DOHH2 (cell line): Measurements from ENCODE around the gene HLA-DQB1.

Experiments
- H3F3A ChIP-seq: fragments of 200-600 bp; sonication (generic), shearing (Covaris generic); 2 replicates; pipeline ENCODE4 v1.6.0; 2016; ENCODE audit warnings: antibody characterized with exemption, mild to moderate bottlenecking; ENCODE audit not compliant: control insufficient read depth, insufficient read depth
- H3K27ac ChIP-seq: fragments of 200-600 bp; sonication (generic); 2 replicates; pipeline ENCODE4 v1.5.1; 2014; ENCODE audit warnings: low read depth, mild to moderate bottlenecking, low read length, moderate library complexity
- H3K27me3 ChIP-seq: fragments of 200-600 bp; sonication (generic); 2 replicates; pipeline ENCODE4 v1.6.1; 2014; ENCODE audit warnings: mild to moderate bottlenecking, low read length, mixed read lengths; ENCODE audit not compliant: control insufficient read depth
- H3K36me3 ChIP-seq: fragments of 200-600 bp; sonication (generic); 2 replicates; pipeline ENCODE4 v1.6.1; 2014; ENCODE audit warnings: mild to moderate bottlenecking, low read length, moderate library complexity, mixed read lengths; ENCODE audit not compliant: control insufficient read depth
- H3K4me1 ChIP-seq: fragments of 200-600 bp; sonication (generic); 2 replicates; pipeline ENCODE4 v1.6.1; 2014; ENCODE audit warnings: mild to moderate bottlenecking, low read length, mixed read lengths; ENCODE audit not compliant: control insufficient read depth
- H3K4me2 ChIP-seq: fragments of 200-600 bp; sonication (generic); 2 replicates; pipeline ENCODE4 v1.6.0; 2014; ENCODE audit warnings: mild to moderate bottlenecking, low read length, moderate library complexity
- H3K4me3 ChIP-seq: fragments of 200-600 bp; sonication (generic); 2 replicates; pipeline ENCODE4 v1.5.1; 2014; ENCODE audit warnings: mild to moderate bottlenecking, low read length, mixed read lengths
- H3K79me2 ChIP-seq: fragments of 200-600 bp; sonication (generic); 2 replicates; pipeline ENCODE4 v1.6.1; 2014; ENCODE audit warnings: mild to moderate bottlenecking, low read length, mixed read lengths; ENCODE audit not compliant: control insufficient read depth
- H3K9me2 ChIP-seq: fragments of 200-600 bp; sonication (generic); replicated peaks from 2 replicates; pipeline ENCODE4 v1.6.1; 2014; ENCODE audit warnings: mild to moderate bottlenecking, low read length, mixed read lengths; ENCODE audit not compliant: control insufficient read depth
- H3K9me3 ChIP-seq: fragments of 200-600 bp; sonication (generic); 2 replicates; pipeline ENCODE4 v1.6.1; 2014; ENCODE audit warnings: antibody characterized with exemption, low read length, mixed read lengths; ENCODE audit not compliant: control insufficient read depth, insufficient read depth
- H4K20me1 ChIP-seq: fragments of 200-600 bp; sonication (generic); 2 replicates; pipeline ENCODE4 v1.6.0; 2014; ENCODE audit warnings: low read depth, mild to moderate bottlenecking, antibody characterized with exemption, low read length, moderate library complexity; ENCODE audit not compliant: control insufficient read depth, insufficient read depth
- CTCF ChIP-seq: fragments of 200-600 bp; sonication (generic); IDR thresholded peaks from one replicate; pipeline ENCODE4 v1.5.1; 2014; ENCODE audit warnings: antibody characterized with exemption, mild to moderate bottlenecking, low read depth, low read length; ENCODE audit not compliant: poor library complexity, severe bottlenecking
- EZH2phosphoT487 ChIP-seq: fragments of 200-600 bp; sonication (generic); IDR thresholded peaks from 2 replicates; pipeline ENCODE4 v1.6.1; 2017; ENCODE audit warnings: borderline replicate concordance, mild to moderate bottlenecking, antibody characterized with exemption, low read length, moderate library complexity, mixed read lengths

The HLA-DQB1 gene

GRCh38 chr6:32703347-32703746, 36.9 kb upstream of the HLA-DQB1 start:
- Histone ChIP-seq H4K20me1 (no peaks in the 10 kb centered on the region), H3K79me2 (no peaks in the 10 kb centered on the region), H3K27me3 (no peaks in the 10 kb centered on the region), H3F3A (no peaks in the 10 kb centered on the region), H3K4me2 (no peak overlapping the region), H3K9me3 (no peaks in the 10 kb centered on the region), H3K36me3 (no peaks in the 10 kb centered on the region), H3K4me1 (peaks cover 12% of the 10 kb centered on the region), H3K9me2 (no peaks in the 10 kb centered on the region), H3K27ac (no peak overlapping the region), H3K4me3 (no peak overlapping the region)
- no peak for TF ChIP-seq EZH2phosphoT487
- TF ChIP-seq CTCF: no peak

DNA sequence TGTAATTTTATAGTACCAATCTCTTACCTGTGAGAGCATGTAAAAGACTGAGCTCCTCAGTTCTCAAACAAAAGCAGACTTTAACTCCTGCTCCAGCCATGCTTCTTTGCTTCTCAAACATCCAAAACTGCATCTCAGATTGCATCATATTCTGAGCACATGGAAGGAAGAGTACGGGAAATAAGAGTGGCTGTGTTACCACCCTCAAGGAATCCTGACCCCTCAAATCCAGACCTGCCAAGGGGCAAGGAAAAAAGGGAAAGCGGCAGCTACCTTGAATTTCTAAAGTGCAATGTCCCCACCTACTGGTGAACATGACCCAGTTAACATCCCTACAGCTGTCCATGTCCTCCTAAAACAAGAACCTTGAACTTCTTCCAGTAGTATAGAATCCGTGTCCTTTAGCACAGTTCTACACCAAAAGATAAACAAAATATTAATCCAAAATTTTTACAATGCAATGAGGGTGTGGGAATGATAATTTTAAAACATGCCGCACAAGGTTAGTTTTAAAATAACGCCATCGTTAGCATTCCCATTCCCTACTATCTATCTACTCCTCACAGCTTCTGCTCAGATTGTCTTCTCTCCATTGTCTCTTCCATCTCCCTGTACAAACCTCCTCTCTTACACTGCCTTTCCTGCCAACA, 34.1 kb upstream of the HLA-DQB1 start:
- Histone ChIP-seq H3K79me2 (no peaks in the 10 kb centered on the region), H3K4me2 (peak overlapping the region; percentile 33), H3K4me1 (peaks cover 12% of the 10 kb centered on the region), H3K36me3 (no peaks in the 10 kb centered on the region), H4K20me1 (no peaks in the 10 kb centered on the region), H3K27ac (no peak overlapping the region), H3F3A (no peaks in the 10 kb centered on the region), H3K9me3 (no peaks in the 10 kb centered on the region), H3K9me2 (no peaks in the 10 kb centered on the region), H3K27me3 (peaks cover 3% of the 10 kb centered on the region; the same call in 1 of the 2 replicates), H3K4me3 (no peak overlapping the region)
- TF ChIP-seq CTCF: peak; percentile 83
- TF ChIP-seq EZH2phosphoT487: no peak

GRCh38 chr6:32697031-32697430, 30.6 kb upstream of the HLA-DQB1 start:
- no peaks in the 10 kb centered on the region for H3K9me2 ChIP-seq
- H3K36me3 ChIP-seq: no peaks in the 10 kb centered on the region
- no peak overlapping the region for H3K4me3 ChIP-seq
- no peak for TF ChIP-seq CTCF
- TF ChIP-seq EZH2phosphoT487: no peak
- no peak overlapping the region for H3K27ac ChIP-seq
- H4K20me1 ChIP-seq: no peaks in the 10 kb centered on the region
- H3K9me3 ChIP-seq: 0 out of 2 replicates have a peak, but pooled peaks cover 2% of the 10 kb centered on the region
- peaks cover 3% of the 10 kb centered on the region; the same call in 1 of the 2 replicates for H3K27me3 ChIP-seq
- H3K4me1 ChIP-seq: peaks cover 6% of the 10 kb centered on the region
- H3F3A ChIP-seq: no peaks in the 10 kb centered on the region
- no peak overlapping the region for H3K4me2 ChIP-seq
- H3K79me2 ChIP-seq: no peaks in the 10 kb centered on the region
